Measurements from ENCODE around the gene NEAT1.

NEAT1 gene

DNA sequence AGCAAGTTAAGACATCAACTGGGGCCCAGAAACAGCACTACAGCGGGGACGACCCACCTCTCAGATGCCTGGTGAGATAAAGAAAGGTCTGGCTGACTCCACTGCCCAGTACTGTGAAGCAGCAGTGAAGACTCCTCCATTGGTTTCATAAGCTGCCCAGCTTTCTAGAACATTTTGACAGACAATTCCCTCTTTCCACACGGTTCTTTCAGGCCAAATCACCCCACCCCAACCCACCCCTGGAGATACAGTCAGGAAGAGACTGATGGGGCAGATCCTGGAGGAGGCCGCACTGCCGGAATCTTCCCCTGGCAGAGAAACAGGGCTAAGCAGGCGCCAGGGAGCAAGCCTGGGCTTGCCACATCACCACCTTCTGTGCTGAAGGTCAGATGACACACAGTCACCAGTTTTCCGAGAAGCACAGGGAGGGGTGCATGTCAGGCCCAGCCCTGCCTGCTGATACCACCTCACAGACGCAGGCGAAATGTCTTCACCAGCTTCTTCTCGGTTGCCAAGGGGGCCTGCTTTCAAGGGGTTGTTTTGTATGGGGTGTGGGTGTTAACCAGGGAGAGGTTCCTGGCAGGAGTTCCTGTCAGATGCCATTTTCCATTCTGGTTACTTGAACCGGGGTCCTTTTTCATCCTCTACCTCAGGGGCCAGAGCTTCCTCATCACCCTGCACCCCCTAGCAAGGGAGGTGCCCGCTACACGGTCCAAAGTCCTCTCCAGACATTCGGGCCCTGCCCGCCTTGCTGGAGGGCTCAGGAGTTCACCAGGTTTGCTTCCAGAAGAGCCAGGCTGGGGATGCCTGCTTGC, 1.4 kb upstream of the NEAT1 start:
- Mint-ChIP-seq H3K27ac (peak overlapping the region; percentile 99), H3K9me3 (ENCODE audit: low read depth) (no peaks in the 10 kb centered on the region), H3K4me3 (peak overlapping the region; percentile 99), H3K4me1 (ENCODE audit: low read depth) (peaks cover 55% of the 10 kb centered on the region), H3K27me3 (no peaks in the 10 kb centered on the region), H3K36me3 (peaks cover 16% of the 10 kb centered on the region)

DNA sequence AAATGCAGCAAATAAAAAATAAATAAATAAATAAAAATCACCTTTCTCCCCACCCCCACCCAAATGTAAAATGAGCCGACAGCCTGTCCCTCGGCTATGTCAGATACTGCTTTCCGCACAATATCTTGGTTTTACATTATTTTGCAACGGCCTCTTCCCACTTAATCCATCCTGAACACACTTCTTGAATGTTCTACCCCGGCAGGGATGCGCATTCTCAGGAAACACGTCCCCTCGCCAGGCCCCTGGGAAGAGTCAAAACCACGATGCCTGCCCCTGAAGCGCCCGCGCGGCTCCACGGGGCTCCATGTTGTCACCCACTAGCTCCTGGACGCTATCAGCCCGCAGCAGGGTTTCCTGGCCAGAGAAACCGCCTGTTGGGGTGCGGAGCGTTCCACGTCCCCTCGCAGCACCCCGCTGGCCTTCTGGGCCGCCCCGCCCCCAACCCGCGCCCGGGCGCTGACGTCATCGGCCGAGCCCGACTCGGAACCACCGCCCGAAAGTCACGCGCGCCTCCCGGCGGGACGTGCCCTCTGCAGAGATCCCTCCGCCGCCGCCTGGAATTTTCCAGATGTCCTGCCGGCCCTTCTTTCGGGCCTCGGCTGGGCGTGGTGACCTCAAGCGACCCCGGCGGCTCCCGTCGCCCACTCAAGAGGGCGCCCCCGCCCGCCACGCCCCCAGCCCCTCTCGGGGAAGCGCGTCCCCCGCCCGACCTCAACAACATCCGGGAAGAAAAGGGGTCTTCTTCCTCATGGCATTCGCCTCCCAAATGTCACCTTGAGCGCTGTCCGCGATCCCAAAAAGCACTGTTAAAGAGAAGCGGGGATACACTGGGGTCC, 585 bp upstream of the NEAT1 start:
- H3K4me3 Mint-ChIP-seq = peak overlapping the region; percentile 99
- peak overlapping the region; percentile 99 for H3K27ac Mint-ChIP-seq
- H3K4me1 Mint-ChIP-seq (ENCODE audit: low read depth) = peaks cover 56% of the 10 kb centered on the region
- peaks cover 22% of the 10 kb centered on the region for H3K36me3 Mint-ChIP-seq
- H3K9me3 Mint-ChIP-seq (ENCODE audit: low read depth) = no peaks in the 10 kb centered on the region
- no peaks in the 10 kb centered on the region for H3K27me3 Mint-ChIP-seq

DNA sequence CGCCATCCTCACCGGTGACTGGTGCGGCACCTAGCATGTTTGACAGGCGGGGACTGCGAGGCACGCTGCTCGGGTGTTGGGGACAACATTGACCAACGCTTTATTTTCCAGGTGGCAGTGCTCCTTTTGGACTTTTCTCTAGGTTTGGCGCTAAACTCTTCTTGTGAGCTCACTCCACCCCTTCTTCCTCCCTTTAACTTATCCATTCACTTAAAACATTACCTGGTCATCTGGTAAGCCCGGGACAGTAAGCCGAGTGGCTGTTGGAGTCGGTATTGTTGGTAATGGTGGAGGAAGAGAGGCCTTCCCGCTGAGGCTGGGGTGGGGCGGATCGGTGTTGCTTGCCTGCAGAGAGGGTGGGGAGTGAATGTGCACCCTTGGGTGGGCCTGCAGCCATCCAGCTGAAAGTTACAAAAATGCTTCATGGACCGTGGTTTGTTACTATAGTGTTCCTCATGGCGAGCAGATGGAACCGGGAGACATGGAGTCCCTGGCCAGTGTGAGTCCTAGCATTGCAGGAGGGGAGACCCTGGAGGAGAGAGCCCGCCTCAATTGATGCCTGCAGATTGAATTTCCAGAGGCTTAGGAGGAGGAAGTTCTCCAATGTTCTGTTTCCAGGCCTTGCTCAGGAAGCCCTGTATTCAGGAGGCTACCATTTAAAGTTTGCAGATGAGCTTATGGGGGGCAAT, 1.1 kb downstream of the NEAT1 start:
- Mint-ChIP-seq H3K27ac (peak overlapping the region; percentile 99), H3K27me3 (no peaks in the 10 kb centered on the region), H3K4me3 (peak overlapping the region; percentile 99), H3K36me3 (peaks cover 28% of the 10 kb centered on the region), H3K4me1 (ENCODE audit: low read depth) (peaks cover 58% of the 10 kb centered on the region), H3K9me3 (ENCODE audit: low read depth) (no peaks in the 10 kb centered on the region)

DNA sequence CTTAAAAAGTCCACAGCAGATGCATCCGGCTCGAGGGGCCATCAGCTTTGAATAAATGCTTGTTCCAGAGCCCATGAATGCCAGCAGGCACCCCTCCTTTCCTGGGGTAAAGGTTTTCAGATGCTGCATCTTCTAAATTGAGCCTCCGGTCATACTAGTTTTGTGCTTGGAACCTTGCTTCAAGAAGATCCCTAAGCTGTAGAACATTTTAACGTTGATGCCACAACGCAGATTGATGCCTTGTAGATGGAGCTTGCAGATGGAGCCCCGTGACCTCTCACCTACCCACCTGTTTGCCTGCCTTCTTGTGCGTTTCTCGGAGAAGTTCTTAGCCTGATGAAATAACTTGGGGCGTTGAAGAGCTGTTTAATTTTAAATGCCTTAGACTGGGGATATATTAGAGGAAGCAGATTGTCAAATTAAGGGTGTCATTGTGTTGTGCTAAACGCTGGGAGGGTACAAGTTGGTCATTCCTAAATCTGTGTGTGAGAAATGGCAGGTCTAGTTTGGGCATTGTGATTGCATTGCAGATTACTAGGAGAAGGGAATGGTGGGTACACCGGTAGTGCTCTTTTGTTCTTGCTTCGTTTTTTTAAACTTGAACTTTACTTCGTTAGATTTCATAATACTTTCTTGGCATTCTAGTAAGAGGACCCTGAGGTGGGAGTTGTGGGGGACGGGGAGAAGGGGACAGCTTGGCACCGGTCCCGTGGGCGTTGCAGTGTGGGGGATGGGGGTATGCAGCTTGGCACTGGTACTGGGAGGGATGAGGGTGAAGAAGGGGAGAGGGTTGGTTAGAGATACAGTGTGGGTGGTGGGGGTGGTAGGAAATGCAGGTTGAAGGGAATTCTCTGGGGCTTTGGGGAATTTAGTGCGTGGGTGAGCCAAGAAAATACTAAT, 1.9 kb downstream of the NEAT1 start:
- H3K36me3 Mint-ChIP-seq = peaks cover 28% of the 10 kb centered on the region
- no peaks in the 10 kb centered on the region for H3K27me3 Mint-ChIP-seq
- no peaks in the 10 kb centered on the region for H3K9me3 Mint-ChIP-seq (ENCODE audit: low read depth)

DNA sequence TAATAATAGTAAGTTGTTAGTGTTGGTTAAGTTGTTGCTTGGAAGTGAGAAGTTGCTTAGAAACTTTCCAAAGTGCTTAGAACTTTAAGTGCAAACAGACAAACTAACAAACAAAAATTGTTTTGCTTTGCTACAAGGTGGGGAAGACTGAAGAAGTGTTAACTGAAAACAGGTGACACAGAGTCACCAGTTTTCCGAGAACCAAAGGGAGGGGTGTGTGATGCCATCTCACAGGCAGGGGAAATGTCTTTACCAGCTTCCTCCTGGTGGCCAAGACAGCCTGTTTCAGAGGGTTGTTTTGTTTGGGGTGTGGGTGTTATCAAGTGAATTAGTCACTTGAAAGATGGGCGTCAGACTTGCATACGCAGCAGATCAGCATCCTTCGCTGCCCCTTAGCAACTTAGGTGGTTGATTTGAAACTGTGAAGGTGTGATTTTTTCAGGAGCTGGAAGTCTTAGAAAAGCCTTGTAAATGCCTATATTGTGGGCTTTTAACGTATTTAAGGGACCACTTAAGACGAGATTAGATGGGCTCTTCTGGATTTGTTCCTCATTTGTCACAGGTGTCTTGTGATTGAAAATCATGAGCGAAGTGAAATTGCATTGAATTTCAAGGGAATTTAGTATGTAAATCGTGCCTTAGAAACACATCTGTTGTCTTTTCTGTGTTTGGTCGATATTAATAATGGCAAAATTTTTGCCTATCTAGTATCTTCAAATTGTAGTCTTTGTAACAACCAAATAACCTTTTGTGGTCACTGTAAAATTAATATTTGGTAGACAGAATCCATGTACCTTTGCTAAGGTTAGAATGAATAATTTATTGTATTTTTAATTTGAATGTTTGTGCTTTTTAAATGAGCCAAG, 2.7 kb downstream of the NEAT1 start:
- Mint-ChIP-seq H3K36me3 (peaks cover 28% of the 10 kb centered on the region), H3K27ac (peak overlapping the region; percentile 99), H3K9me3 (ENCODE audit: low read depth) (no peaks in the 10 kb centered on the region), H3K4me1 (ENCODE audit: low read depth) (peaks cover 61% of the 10 kb centered on the region), H3K4me3 (peak overlapping the region; percentile 99), H3K27me3 (no peaks in the 10 kb centered on the region)

More for the DNA sequence above, 1.9 kb downstream of the NEAT1 start:
- H3K27ac Mint-ChIP-seq = peak overlapping the region; percentile 99
- peak overlapping the region; percentile 99 for H3K4me3 Mint-ChIP-seq
- H3K4me1 Mint-ChIP-seq (ENCODE audit: low read depth) = peaks cover 60% of the 10 kb centered on the region

DNA sequence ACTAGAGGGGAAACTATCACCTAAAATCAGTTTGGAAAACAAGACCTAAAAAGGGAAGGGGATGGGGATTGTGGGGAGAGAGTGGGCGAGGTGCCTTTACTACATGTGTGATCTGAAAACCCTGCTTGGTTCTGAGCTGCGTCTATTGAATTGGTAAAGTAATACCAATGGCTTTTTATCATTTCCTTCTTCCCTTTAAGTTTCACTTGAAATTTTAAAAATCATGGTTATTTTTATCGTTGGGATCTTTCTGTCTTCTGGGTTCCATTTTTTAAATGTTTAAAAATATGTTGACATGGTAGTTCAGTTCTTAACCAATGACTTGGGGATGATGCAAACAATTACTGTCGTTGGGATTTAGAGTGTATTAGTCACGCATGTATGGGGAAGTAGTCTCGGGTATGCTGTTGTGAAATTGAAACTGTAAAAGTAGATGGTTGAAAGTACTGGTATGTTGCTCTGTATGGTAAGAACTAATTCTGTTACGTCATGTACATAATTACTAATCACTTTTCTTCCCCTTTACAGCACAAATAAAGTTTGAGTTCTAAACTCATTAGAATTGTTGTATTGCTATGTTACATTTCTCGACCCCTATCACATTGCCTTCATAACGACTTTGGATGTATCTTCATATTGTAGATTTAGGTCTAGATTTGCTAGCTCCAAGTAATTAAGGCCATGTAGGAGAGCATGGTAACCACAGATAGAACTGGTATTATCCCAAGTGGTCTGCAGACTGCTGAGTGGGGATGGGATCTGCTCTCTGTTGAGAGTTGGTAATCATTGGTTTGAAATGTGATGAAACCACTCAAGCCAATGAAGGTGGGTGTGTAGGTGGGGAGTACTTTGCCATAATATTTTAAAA, 3.6 kb downstream of the NEAT1 start:
- H3K36me3 Mint-ChIP-seq = peaks cover 28% of the 10 kb centered on the region
- H3K4me3 Mint-ChIP-seq = peak overlapping the region; percentile 99
- H3K27me3 Mint-ChIP-seq = no peaks in the 10 kb centered on the region
- no peaks in the 10 kb centered on the region for H3K9me3 Mint-ChIP-seq (ENCODE audit: low read depth)
- H3K27ac Mint-ChIP-seq = peak overlapping the region; percentile 99
- H3K4me1 Mint-ChIP-seq (ENCODE audit: low read depth) = peaks cover 60% of the 10 kb centered on the region

DNA sequence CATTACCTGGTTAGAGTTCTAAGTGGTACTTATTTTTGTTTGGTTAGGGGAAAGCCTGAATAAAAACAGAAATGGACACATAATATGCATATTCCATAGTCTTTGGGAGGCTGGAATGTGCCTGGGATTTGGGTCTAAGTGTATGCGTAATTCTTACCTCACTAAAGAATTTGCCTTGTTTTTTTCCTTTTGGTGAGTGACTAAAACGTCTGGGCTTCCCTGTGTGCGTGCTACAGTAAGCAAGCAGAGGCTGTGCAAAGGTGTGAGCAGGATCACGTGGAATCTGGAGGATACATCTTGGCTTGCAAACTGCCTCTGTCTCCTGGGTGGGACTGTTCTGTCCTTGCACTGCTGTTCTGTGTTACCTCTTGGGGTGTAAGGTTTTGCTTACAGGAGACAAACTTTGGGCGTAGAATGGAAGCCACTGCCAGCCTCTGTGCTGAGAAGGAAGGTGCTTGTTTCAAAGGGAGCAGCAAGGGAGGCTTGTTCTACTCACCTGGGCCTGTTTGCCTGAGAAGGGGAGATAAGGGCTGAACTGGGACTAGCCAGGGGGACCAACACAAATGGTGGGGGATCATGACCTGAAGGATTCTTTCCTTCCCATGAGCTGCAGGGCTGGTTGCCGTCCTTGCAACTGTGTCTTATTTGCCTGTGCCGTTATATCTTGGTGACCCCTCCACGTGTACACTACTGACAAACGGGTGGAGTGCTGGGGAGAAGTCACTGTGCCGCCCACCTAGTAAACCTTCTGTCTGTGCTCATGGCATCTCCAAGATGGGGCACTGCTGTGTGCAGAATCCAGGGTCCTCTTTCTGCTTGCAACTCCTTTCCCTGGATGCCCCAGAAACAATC, 4.5 kb downstream of the NEAT1 start:
- Mint-ChIP-seq H3K36me3 (peaks cover 28% of the 10 kb centered on the region), H3K9me3 (ENCODE audit: low read depth) (no peaks in the 10 kb centered on the region), H3K4me3 (peak overlapping the region; percentile 99), H3K27me3 (no peaks in the 10 kb centered on the region), H3K4me1 (ENCODE audit: low read depth) (peaks cover 68% of the 10 kb centered on the region), H3K27ac (peak overlapping the region; percentile 99)

DNA sequence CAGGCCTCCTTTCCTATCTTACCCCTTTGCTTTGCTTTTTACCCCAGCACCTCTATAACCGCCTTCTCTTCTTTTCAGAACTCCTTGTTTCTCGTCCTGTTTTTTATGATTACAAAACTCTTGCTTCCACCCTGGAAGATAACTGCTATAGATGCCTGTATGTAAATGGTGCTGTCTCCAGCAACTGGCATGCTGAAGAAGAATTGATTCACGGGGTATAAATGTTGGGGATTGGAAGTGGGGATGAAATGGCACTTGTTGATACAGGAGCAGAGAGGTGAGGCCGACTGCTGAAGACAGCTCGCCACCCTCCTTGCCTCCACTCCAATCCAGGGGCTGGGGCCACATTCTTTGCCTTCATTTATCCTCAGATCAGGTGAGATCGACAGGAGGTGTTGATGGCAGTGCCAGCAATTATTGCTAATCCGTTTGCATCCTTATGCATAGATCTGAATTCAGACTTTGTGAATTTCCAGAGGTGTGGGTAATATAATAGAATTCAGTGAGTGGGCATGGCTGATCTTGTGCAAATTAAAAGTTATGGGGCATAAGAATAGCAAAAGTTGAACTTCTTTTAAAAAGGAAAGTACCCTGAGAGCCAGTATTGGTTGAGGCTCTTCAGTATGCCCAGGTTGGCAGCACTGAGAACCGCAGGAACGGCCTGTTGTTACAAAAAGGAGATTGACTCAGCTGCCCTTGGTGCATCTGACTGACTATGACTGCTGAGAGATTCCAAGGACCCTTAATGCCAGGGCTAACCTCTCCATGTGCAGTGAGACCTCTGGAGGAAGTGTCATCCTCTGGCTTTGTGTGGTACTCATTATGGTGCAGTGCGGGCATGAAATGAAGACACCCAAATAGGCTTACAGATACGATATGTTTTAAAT, 5.3 kb downstream of the NEAT1 start:
- peaks cover 73% of the 10 kb centered on the region for H3K4me1 Mint-ChIP-seq (ENCODE audit: low read depth)
- no peaks in the 10 kb centered on the region for H3K27me3 Mint-ChIP-seq
- peak overlapping the region; percentile 99 for H3K27ac Mint-ChIP-seq
- peak overlapping the region; percentile 99 for H3K4me3 Mint-ChIP-seq
- H3K9me3 Mint-ChIP-seq (ENCODE audit: low read depth) = no peaks in the 10 kb centered on the region
- H3K36me3 Mint-ChIP-seq = peaks cover 24% of the 10 kb centered on the region

DNA sequence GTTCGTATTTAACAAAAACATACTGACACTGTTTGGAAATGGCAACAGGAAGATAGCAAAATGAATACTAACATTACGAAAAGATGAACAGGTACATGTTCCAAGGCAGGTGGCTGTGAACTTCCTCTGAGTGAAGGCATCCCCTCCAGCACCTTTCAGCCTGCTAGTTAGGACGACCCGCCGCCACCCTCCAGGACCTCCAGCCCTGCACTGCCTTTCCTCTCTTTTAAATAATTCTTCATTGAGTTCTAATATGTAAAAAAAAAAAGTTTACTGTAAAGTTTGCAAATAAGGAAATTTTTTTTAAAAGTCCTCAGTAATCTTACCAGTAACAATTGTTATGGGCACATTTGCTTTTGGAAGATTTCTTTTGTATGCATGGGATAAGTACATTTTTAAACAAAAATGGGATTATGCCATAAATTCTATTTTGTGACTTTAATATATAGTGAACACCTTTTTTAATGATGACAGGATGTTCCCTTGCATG, 6.0 kb downstream of the NEAT1 start:
- peak overlapping the region; percentile 99 for H3K27ac Mint-ChIP-seq
- peaks cover 78% of the 10 kb centered on the region for H3K4me1 Mint-ChIP-seq (ENCODE audit: low read depth)
- no peaks in the 10 kb centered on the region for H3K9me3 Mint-ChIP-seq (ENCODE audit: low read depth)
- H3K27me3 Mint-ChIP-seq = no peaks in the 10 kb centered on the region
- H3K4me3 Mint-ChIP-seq = peak overlapping the region; percentile 99
- peaks cover 23% of the 10 kb centered on the region for H3K36me3 Mint-ChIP-seq

DNA sequence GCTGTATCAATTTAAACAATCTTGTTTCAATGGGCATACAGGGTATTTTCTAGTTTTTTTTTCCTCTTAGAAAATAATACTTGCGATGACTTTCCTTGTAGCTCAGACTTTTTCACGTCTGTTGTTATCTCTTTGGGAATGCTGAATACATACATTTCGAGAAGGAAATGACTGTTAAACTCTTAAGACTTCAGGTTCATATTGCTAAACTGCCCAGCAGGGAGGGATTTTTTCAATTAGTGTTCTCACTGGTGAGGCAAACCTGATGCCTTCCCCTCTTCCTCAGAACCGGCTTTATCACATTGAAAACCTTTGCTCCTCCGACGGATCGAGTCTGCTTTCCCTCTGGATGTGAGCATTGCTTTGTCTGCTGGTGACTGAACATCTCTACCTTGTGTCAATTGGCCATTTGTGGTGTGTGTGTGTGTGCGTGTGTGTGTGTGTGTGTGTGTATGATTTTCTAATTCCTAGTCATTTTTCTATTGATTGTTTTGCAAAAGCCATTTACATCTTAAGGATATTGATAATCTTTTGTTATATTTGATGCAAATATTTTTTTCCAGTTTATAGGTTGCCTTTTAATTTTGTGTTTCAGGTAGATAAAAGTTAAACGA, 6.6 kb downstream of the NEAT1 start:
- peak overlapping the region; percentile 99 for H3K4me3 Mint-ChIP-seq
- H3K27me3 Mint-ChIP-seq = no peaks in the 10 kb centered on the region
- peaks cover 82% of the 10 kb centered on the region for H3K4me1 Mint-ChIP-seq (ENCODE audit: low read depth)
- peak overlapping the region; percentile 99 for H3K27ac Mint-ChIP-seq
- peaks cover 20% of the 10 kb centered on the region for H3K36me3 Mint-ChIP-seq
- H3K9me3 Mint-ChIP-seq (ENCODE audit: low read depth) = no peaks in the 10 kb centered on the region
